Natural killer cell (primary cell): ENCODE measurements around the gene COX19. TPM values are rescaled to one million over a fixed set of nuclear protein-coding genes. Genes with fewer than 3 reads are reported as not detected.
A peak's percentile ranks its signal among the peaks of the same experiment; 100 is the strongest.
"Not testable (repeated sequence)": the region's sequence is repeated elsewhere in the genome, so short reads cannot be mapped to it uniquely, and the experiment has no call there.

Experiments used
- ATAC-seq, 3 donors: fragments of 150-1000 bp in 2 of 3; fragments of 200-7000 bp in 1 of 3; cut with Tn5 transposase; 1 replicate in 1 of 3; 2 replicates in 2 of 3; pipeline ENCODE4 v1.10.0; 2021; ENCODE audit warnings: mild to moderate bottlenecking in 2 of 3, moderate library complexity in 2 of 3
- DNase-seq, 2 donors: peaks; one replicate each; pipeline versions ENCODE4 v3.0.0 to v3.0.0-alpha.2; 2013 to 2021; ENCODE audit warnings: mixed read lengths in 1 of 2
- H3K27ac ChIP-seq: one replicate; pipeline ENCODE4 v1.5.1; 2013; ENCODE audit warnings: mild to moderate bottlenecking, low read length
- H3K27me3 ChIP-seq: one replicate; pipeline ENCODE4 v1.6.1; 2013; ENCODE audit warnings: low read length; ENCODE audit not compliant: control insufficient read depth, insufficient read depth
- H3K36me3 ChIP-seq: one replicate; pipeline ENCODE4 v1.6.1; 2013; ENCODE audit warnings: low read length; ENCODE audit not compliant: control insufficient read depth, insufficient read depth
- H3K4me1 ChIP-seq: one replicate; pipeline ENCODE4 v1.6.1; 2013; ENCODE audit warnings: low read length; ENCODE audit not compliant: control insufficient read depth, insufficient read depth
- H3K4me3 ChIP-seq: one replicate; pipeline ENCODE4 v1.5.1; 2013; ENCODE audit warnings: low read length
- H3K9me3 ChIP-seq: one replicate; pipeline ENCODE4 v1.6.1; 2013; ENCODE audit warnings: low read length; ENCODE audit not compliant: control insufficient read depth, insufficient read depth
- H3K27ac Mint-ChIP-seq, 2 donors: one replicate each; pipeline ENCODE4 v1.8.0; 2022; ENCODE audit warnings: mild to moderate bottlenecking in 2 of 2, mixed read lengths in 2 of 2, moderate library complexity in 1 of 2
- H3K27me3 Mint-ChIP-seq, 2 donors: one replicate each; pipeline ENCODE4 v1.8.0; 2022; ENCODE audit warnings: low read depth in 2 of 2, mixed read lengths in 2 of 2
- H3K36me3 Mint-ChIP-seq: one replicate; pipeline ENCODE4 v1.8.0; 2022; ENCODE audit warnings: mixed read lengths
- H3K4me1 Mint-ChIP-seq, 2 donors: one replicate each; pipeline ENCODE4 v1.8.0; 2022; ENCODE audit warnings: mixed read lengths in 2 of 2
- H3K4me3 Mint-ChIP-seq: one replicate; pipeline ENCODE4 v1.8.0; 2022; ENCODE audit warnings: mild to moderate bottlenecking, moderate library complexity, mixed read lengths
- H3K9me3 Mint-ChIP-seq, 2 donors: one replicate each; pipeline ENCODE4 v1.8.0; 2022; ENCODE audit warnings: mixed read lengths in 2 of 2
- WGBS: methylation state at CpG from one replicate; pipeline ENCODE4 v1.1.7; 2013; ENCODE audit warnings: missing lambda C conversion rate; ENCODE audit not compliant: insufficient coverage; 5-methylcytosine and 5-hydroxymethylcytosine counted together
- intact Hi-C: fragments of 100-400 bp; cut with micrococcal nuclease; formaldehyde crosslinking; loops from one replicate; pipeline ENCODE4 v1.14.2; 2022
- total RNA-seq, 4 donors: library from RNA; stranded (reverse); fragments of 120-200 nt in 1 of 4; gene quantifications; one replicate each; pipeline versions ENCODE4 v1.2.3 to v1.2.4, GENCODE V29; 2013 to 2022
- TF ChIP-seq, protein P1 (sequence below): fragments of 200-600 bp; IDR thresholded peaks from one replicate; pipeline ENCODE4 v1.8.0; 2022; ENCODE audit warnings: antibody characterized with exemption

COX19 gene
- total RNA-seq, 3 donors from 2014 or later (not counting 1 experiment from before 2014, with no cell fraction given): 33.6 to 38.3 (median 33.6) TPM

- H3K9me3 ChIP-seq: no peaks in the 10 kb centered on the region
- Mint-ChIP-seq H3K4me1 (peaks cover 4 to 15% of the 10 kb centered on the region in 2 donors), H3K36me3 (no peaks in the 10 kb centered on the region), H3K27ac (no peak overlapping the region), H3K27me3 (no peaks in the 10 kb centered on the region), H3K4me3 (no peak overlapping the region), H3K9me3 (no peaks in the 10 kb centered on the region)
- intact Hi-C loops: no loop called here
- DNase-seq (no peak), ATAC-seq (peak in 1 of 3 donors; percentile 35)
- H3K4me1 ChIP-seq: peaks cover 5% of the 10 kb centered on the region
- H3K4me3 ChIP-seq: no peak overlapping the region
- H3K36me3 ChIP-seq: no peaks in the 10 kb centered on the region
- TF ChIP-seq, protein P1, sequence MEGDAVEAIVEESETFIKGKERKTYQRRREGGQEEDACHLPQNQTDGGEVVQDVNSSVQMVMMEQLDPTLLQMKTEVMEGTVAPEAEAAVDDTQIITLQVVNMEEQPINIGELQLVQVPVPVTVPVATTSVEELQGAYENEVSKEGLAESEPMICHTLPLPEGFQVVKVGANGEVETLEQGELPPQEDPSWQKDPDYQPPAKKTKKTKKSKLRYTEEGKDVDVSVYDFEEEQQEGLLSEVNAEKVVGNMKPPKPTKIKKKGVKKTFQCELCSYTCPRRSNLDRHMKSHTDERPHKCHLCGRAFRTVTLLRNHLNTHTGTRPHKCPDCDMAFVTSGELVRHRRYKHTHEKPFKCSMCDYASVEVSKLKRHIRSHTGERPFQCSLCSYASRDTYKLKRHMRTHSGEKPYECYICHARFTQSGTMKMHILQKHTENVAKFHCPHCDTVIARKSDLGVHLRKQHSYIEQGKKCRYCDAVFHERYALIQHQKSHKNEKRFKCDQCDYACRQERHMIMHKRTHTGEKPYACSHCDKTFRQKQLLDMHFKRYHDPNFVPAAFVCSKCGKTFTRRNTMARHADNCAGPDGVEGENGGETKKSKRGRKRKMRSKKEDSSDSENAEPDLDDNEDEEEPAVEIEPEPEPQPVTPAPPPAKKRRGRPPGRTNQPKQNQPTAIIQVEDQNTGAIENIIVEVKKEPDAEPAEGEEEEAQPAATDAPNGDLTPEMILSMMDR: no peak
- WGBS: 82% methylated on average over 32 of the region's 32 CpGs
- H3K27me3 ChIP-seq: no peaks in the 10 kb centered on the region
- no peak overlapping the region for H3K27ac ChIP-seq
Measured at GRCh38 chr7:1004018-1004852, 28.9 kb upstream of the COX19 start.

- H3K4me3 ChIP-seq, H3K4me3 Mint-ChIP-seq, ATAC-seq, intact Hi-C loops, H3K9me3 Mint-ChIP-seq, DNase-seq, H3K36me3 ChIP-seq, H3K27ac Mint-ChIP-seq, H3K27ac ChIP-seq, H3K27me3 ChIP-seq, H3K9me3 ChIP-seq, H3K36me3 Mint-ChIP-seq, H3K4me1 ChIP-seq, H3K27me3 Mint-ChIP-seq: not testable (repeated sequence)
- peaks cover 4 to 15% of the 10 kb centered on the region in 2 donors for H3K4me1 Mint-ChIP-seq
- WGBS: 94% methylated on average over 2 of the region's 7 CpGs
Measured at GRCh38 chr7:1002445-1002844, 27.1 kb upstream of the COX19 start.

GRCh38 chr7:1002026-1002425 lies 26.7 kb upstream of the COX19 start:
- H3K9me3 Mint-ChIP-seq, intact Hi-C loops, H3K4me3 Mint-ChIP-seq, H3K27me3 Mint-ChIP-seq, H3K4me1 ChIP-seq, H3K36me3 Mint-ChIP-seq, DNase-seq, H3K27ac ChIP-seq, H3K4me3 ChIP-seq, H3K9me3 ChIP-seq, H3K27me3 ChIP-seq, H3K36me3 ChIP-seq, ATAC-seq, H3K27ac Mint-ChIP-seq: not testable (repeated sequence)
- WGBS: 83% methylated on average over 3 of the region's 4 CpGs
- peaks cover 4 to 15% of the 10 kb centered on the region in 2 donors for H3K4me1 Mint-ChIP-seq

- 81% methylated on average over 14 of the region's 14 CpGs for WGBS
- H3K4me3 ChIP-seq, H3K9me3 Mint-ChIP-seq, DNase-seq, H3K4me3 Mint-ChIP-seq, intact Hi-C loops, H3K9me3 ChIP-seq, H3K27me3 Mint-ChIP-seq, H3K27ac ChIP-seq, H3K36me3 Mint-ChIP-seq, H3K36me3 ChIP-seq, H3K27me3 ChIP-seq: not testable (repeated sequence)
- peak overlapping the region; percentile 16 to 77 for H3K27ac Mint-ChIP-seq
- peak; percentile 31 to 72 (median 68) for ATAC-seq
- peaks cover 4 to 14% of the 10 kb centered on the region in 2 donors for H3K4me1 Mint-ChIP-seq
- peaks cover 15% of the 10 kb centered on the region for H3K4me1 ChIP-seq
Measured at GRCh38 chr7:1001069-1001770, 25.9 kb upstream of the COX19 start.
